GM12878 (cell line): Measurements from ENCODE around the gene MVP. TPM values are rescaled to one million over a fixed set of nuclear protein-coding genes. Genes with fewer than 3 reads are reported as not detected.

Experiments
- MTA2 ChIP-seq: fragments of 450-650 bp; IDR thresholded peaks from 2 replicates; pipeline ENCODE4 v1.6.1; 2016; ENCODE audit warnings: low read depth, mild to moderate bottlenecking, moderate library complexity
- PAX8 ChIP-seq: fragments of 450-650 bp; IDR thresholded peaks from 2 replicates; pipeline ENCODE4 v1.6.1; 2017; ENCODE audit warnings: mild to moderate bottlenecking, moderate library complexity
- RAD51 ChIP-seq: fragments of 450-650 bp; IDR thresholded peaks from 2 replicates; pipeline ENCODE4 v1.6.1; 2016; ENCODE audit warnings: moderate library complexity, mild to moderate bottlenecking, inconsistent platforms
- YY1 ChIP-seq: IDR thresholded peaks from 2 replicates; pipeline ENCODE4 v1.6.1; 2011; ENCODE audit warnings: low read depth, mild to moderate bottlenecking, low read length
- polyA plus RNA-seq, 11 experiments: library from polyadenylated mRNA; depleted of rRNA in 4 of 11; unstranded in 6 of 11; stranded (reverse) in 5 of 11; fragments of >200 nt; fragmentation: Nextera tagmentation in 4 of 11; fragmentation: Illumina TruSeq in 1 of 11; extraction: Ambion mirVana in 4 of 11; extraction: Trizol in 1 of 11; gene quantifications; 1 replicate in 1 of 11; 2 replicates in 10 of 11; pipeline versions ENCODE4 v1.2.1 to v1.2.3, GENCODE V29; 2011 to 2016; ENCODE audit warnings: inconsistent platforms in 2 of 11, missing spikeins in 2 of 11, low read depth in 1 of 11
- total RNA-seq, 4 experiments: library from RNA; depleted of rRNA in 3 of 4; stranded (reverse); fragments of >200 nt in 3 of 4; fragmentation: Illumina TruSeq in 1 of 4; extraction: Trizol in 1 of 4; gene quantifications; 2 replicates each; pipeline versions ENCODE4 v1.2.1 to v1.2.3, GENCODE V29; 2013 to 2021
- TF ChIP-seq, protein P1 (sequence below): fragments of 450-650 bp; IDR thresholded peaks from 2 replicates; pipeline ENCODE4 v1.6.1; 2017; ENCODE audit warnings: mild to moderate bottlenecking, low read depth, inconsistent platforms; ENCODE audit not compliant: poor library complexity, severe bottlenecking
- TF ChIP-seq, protein P2 (sequence below): fragments of 450-650 bp; IDR thresholded peaks from 2 replicates; pipeline ENCODE4 v1.6.1; 2017; ENCODE audit warnings: mild to moderate bottlenecking, moderate library complexity

MVP gene
- total and polyA plus RNA-seq, 10 of the 15 experiments (the other 5 are each of a cell fraction or from before 2014, with no cell fraction given) = 0.98 to 74.2 (median 54.7) TPM

DNA sequence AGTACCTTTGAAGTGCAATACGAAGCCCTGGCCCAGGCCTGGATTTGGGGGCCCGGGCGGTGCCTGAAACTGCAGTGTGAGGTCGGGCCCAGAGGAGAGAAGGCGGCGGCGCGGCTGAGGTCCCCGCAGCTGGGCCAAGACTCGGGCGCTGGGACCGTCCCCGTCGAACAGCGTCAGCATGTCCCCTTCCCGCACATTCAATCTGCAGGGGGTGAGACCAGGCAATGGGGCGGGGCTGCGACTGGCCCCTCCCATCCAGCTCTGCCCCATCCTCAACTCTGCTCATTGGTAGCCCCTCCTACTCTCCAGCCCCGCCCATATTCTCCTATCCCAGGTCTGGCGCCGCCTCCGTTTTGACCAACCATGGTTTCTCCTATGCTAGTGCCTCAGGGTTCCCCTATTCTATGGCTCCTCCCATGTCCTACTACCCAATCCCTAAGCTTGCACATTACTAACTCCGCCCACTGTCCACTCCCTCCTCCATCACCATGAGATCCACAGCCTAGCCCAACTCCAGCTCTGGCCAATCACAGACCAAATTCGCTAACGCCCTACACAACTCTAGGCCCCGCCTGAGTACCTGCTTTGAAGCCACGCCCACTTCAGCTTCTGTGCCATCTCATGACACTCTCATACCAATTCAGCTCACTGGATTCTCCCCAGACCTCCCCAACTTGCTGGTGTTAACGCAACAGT lies 57.2 kb downstream of the MVP start (continued):
- TF ChIP-seq, protein P1, sequence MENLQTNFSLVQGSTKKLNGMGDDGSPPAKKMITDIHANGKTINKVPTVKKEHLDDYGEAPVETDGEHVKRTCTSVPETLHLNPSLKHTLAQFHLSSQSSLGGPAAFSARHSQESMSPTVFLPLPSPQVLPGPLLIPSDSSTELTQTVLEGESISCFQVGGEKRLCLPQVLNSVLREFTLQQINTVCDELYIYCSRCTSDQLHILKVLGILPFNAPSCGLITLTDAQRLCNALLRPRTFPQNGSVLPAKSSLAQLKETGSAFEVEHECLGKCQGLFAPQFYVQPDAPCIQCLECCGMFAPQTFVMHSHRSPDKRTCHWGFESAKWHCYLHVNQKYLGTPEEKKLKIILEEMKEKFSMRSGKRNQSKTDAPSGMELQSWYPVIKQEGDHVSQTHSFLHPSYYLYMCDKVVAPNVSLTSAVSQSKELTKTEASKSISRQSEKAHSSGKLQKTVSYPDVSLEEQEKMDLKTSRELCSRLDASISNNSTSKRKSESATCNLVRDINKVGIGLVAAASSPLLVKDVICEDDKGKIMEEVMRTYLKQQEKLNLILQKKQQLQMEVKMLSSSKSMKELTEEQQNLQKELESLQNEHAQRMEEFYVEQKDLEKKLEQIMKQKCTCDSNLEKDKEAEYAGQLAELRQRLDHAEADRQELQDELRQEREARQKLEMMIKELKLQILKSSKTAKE = no peak
- TF ChIP-seq RAD51 (no peak), PAX8 (no peak), MTA2 (no peak), YY1 (no peak)
- TF ChIP-seq, protein P2, sequence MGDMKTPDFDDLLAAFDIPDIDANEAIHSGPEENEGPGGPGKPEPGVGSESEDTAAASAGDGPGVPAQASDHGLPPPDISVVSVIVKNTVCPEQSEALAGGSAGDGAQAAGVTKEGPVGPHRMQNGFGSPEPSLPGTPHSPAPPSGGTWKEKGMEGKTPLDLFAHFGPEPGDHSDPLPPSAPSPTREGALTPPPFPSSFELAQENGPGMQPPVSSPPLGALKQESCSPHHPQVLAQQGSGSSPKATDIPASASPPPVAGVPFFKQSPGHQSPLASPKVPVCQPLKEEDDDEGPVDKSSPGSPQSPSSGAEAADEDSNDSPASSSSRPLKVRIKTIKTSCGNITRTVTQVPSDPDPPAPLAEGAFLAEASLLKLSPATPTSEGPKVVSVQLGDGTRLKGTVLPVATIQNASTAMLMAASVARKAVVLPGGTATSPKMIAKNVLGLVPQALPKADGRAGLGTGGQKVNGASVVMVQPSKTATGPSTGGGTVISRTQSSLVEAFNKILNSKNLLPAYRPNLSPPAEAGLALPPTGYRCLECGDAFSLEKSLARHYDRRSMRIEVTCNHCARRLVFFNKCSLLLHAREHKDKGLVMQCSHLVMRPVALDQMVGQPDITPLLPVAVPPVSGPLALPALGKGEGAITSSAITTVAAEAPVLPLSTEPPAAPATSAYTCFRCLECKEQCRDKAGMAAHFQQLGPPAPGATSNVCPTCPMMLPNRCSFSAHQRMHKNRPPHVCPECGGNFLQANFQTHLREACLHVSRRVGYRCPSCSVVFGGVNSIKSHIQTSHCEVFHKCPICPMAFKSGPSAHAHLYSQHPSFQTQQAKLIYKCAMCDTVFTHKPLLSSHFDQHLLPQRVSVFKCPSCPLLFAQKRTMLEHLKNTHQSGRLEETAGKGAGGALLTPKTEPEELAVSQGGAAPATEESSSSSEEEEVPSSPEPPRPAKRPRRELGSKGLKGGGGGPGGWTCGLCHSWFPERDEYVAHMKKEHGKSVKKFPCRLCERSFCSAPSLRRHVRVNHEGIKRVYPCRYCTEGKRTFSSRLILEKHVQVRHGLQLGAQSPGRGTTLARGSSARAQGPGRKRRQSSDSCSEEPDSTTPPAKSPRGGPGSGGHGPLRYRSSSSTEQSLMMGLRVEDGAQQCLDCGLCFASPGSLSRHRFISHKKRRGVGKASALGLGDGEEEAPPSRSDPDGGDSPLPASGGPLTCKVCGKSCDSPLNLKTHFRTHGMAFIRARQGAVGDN = no peak
